Breast epithelium (tissue), 4 donors: Measurements from ENCODE around the gene ATAD1. TPM values are rescaled to one million over a fixed set of nuclear protein-coding genes. Genes with fewer than 3 reads are reported as not detected.
A peak's percentile ranks its signal among the peaks of the same experiment; 100 is the strongest.
"Not testable (repeated sequence)": the region's sequence is repeated elsewhere in the genome, so short reads cannot be mapped to it uniquely, and the experiment has no call there.

ENCODE experiments used
- DNase-seq, 2 donors: peaks; one replicate each; pipeline ENCODE4 v3.0.0-alpha.2; 2019; ENCODE audit warnings: low spot score in 2 of 2
- H3K27ac ChIP-seq, 2 donors: fragments of 200-600 bp; sonication (generic) in 1 of 2; one replicate each; pipeline ENCODE4 v1.5.1; 2016 to 2019; ENCODE audit warnings: mild to moderate bottlenecking in 1 of 2
- H3K27me3 ChIP-seq, 2 donors: fragments of 200-600 bp; sonication (generic) in 1 of 2; one replicate each; pipeline versions ENCODE4 v1.5.1 to v1.6.0; 2017 to 2019; ENCODE audit warnings: control low read depth in 1 of 2, mild to moderate bottlenecking in 1 of 2
- H3K36me3 ChIP-seq: fragments of 200-600 bp; one replicate; pipeline ENCODE4 v1.5.1; 2019
- H3K4me1 ChIP-seq, 2 donors: fragments of 200-600 bp; sonication (generic); one replicate each; pipeline ENCODE4 v1.5.1; 2016 to 2019; ENCODE audit warnings: control low read depth in 1 of 2
- H3K4me3 ChIP-seq, 3 donors: fragments of 200-600 bp; sonication (generic); 1 replicate in 2 of 3; 2 replicates in 1 of 3; pipeline ENCODE4 v1.5.1; 2016 to 2019; ENCODE audit warnings: mild to moderate bottlenecking in 3 of 3, moderate library complexity in 2 of 3
- H3K9me3 ChIP-seq, 2 donors: fragments of 200-600 bp; sonication (generic) in 1 of 2; one replicate each; pipeline ENCODE4 v1.5.1; 2016 to 2019; ENCODE audit warnings: control low read depth in 1 of 2
- POLR2A ChIP-seq: fragments of 450-650 bp; IDR thresholded peaks from one replicate; pipeline ENCODE4 v1.6.1; 2016; ENCODE audit warnings: antibody characterized with exemption, mild to moderate bottlenecking, moderate library complexity
- POLR2AphosphoS5 ChIP-seq, 3 donors: sonication (generic); formaldehyde crosslinking; IDR thresholded peaks; one replicate each; pipeline ENCODE4 v1.6.1; 2017; ENCODE audit warnings: antibody characterized with exemption in 3 of 3
- intact Hi-C: fragments of 100-400 bp; cut with DNase I; formaldehyde crosslinking; loops from one replicate; pipeline ENCODE4 v1.15.1; 2023; ENCODE audit warnings: low total_unique reads
- total RNA-seq, 3 donors: library from RNA; depleted of rRNA; stranded (reverse); fragments of >200 nt; gene quantifications; one replicate each; pipeline ENCODE4 v1.1.0, GENCODE V29; 2016
- TF ChIP-seq, protein P1 (sequence below), 3 donors: fragments of 450-650 bp; IDR thresholded peaks; one replicate each; pipeline ENCODE4 v1.5.1; 2016 to 2017; ENCODE audit warnings: antibody characterized with exemption in 3 of 3, mild to moderate bottlenecking in 3 of 3, moderate library complexity in 3 of 3

The ATAD1 gene
- total RNA-seq, 3 donors from 2014 or later, result 40.6 to 49.6 (median 41.0) TPM

DNA sequence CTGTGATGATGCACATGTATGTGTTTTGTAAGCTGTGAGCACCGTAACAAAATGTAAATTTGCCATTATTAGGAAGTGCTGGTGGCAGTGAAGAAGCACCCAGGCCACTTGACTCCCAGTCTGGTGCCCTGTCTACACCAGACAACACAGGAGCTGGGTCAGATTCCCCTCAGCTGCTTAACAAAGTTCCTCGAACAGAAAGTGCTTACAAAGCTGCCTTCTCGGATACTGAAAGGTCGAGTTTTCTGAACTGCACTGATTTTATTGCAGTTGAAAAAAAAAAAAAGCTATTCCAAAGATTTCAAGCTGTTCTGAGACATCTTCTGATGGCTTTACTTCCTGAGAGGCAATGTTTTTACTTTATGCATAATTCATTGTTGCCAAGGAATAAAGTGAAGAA is 71.1 kb downstream of the ATAD1 start:
- H3K4me3 ChIP-seq, result no peak overlapping the region
- H3K27ac ChIP-seq, result no peak overlapping the region
- H3K4me1 ChIP-seq, result no peaks in the 10 kb centered on the region
- DNase-seq, result no peak
- H3K36me3 ChIP-seq, result no peaks in the 10 kb centered on the region
- intact Hi-C loops, result no loop called here
- no peaks in the 10 kb centered on the region for H3K9me3 ChIP-seq
- TF ChIP-seq, protein P1, sequence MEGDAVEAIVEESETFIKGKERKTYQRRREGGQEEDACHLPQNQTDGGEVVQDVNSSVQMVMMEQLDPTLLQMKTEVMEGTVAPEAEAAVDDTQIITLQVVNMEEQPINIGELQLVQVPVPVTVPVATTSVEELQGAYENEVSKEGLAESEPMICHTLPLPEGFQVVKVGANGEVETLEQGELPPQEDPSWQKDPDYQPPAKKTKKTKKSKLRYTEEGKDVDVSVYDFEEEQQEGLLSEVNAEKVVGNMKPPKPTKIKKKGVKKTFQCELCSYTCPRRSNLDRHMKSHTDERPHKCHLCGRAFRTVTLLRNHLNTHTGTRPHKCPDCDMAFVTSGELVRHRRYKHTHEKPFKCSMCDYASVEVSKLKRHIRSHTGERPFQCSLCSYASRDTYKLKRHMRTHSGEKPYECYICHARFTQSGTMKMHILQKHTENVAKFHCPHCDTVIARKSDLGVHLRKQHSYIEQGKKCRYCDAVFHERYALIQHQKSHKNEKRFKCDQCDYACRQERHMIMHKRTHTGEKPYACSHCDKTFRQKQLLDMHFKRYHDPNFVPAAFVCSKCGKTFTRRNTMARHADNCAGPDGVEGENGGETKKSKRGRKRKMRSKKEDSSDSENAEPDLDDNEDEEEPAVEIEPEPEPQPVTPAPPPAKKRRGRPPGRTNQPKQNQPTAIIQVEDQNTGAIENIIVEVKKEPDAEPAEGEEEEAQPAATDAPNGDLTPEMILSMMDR (IDR thresholded peaks at IDR 0.05), result no peak
- TF ChIP-seq POLR2AphosphoS5 (IDR thresholded peaks at IDR 0.05), result no peak
- TF ChIP-seq POLR2A, result no peak
- no peaks in the 10 kb centered on the region for H3K27me3 ChIP-seq

DNA sequence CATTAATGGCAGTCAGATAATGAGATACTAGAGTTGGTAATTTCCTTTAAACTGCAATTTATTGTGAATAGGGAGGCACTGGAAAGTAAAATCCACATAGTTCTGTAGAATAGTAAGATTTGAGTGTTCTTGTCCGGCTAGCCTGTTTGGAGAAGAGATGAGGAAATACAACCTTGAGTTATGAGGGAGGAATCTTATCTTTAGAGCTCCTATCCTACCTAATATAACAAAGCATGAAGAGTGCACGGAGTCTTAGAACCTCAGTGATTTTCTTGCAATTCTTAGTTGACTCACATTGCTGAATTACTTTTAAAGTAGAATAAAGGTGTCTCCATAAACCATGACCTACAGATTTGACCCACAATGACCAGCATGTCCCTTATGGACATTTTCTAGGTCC is 73.4 kb downstream of the ATAD1 start:
- Histone ChIP-seq H3K27me3 (no peaks in the 10 kb centered on the region), H3K36me3 (no peaks in the 10 kb centered on the region), H3K4me3 (no peak overlapping the region), H3K27ac (no peak overlapping the region), H3K9me3 (no peaks in the 10 kb centered on the region), H3K4me1 (no peaks in the 10 kb centered on the region)
- intact Hi-C loops, result no loop called here
- no peak for TF ChIP-seq POLR2AphosphoS5 (IDR thresholded peaks at IDR 0.05)
- TF ChIP-seq POLR2A, result no peak
- TF ChIP-seq, protein P1 (IDR thresholded peaks at IDR 0.05), result no peak
- DNase-seq, result no peak

DNA sequence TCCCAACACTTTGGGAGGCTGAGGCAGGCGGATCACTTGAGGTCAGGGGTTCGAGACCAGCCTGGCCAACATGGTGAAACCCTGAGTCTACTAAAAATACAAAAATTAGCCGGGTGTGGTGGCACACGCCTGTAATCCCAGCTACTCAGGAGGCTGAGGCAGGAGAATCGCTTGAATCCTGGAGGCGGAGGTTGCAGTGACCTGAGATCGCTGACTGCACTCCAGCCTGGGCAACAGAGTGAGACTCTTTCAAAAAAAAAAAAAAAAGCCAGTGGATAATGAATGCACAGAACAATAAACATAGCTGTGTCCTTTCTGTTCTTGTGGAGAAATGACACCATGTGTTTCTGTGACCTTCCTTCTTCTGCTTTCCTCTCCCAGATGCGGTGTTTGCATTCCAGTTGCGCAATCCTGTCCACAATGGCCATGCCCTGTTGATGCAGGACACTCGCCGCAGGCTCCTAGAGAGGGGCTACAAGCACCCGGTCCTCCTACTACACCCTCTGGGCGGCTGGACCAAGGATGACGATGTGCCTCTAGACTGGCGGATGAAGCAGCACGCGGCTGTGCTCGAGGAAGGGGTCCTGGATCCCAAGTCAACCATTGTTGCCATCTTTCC is 74.9 kb downstream of the ATAD1 start:
- H3K4me3 ChIP-seq, H3K36me3 ChIP-seq, H3K9me3 ChIP-seq, DNase-seq, intact Hi-C loops, H3K4me1 ChIP-seq, H3K27ac ChIP-seq, H3K27me3 ChIP-seq: not testable (repeated sequence)

DNA sequence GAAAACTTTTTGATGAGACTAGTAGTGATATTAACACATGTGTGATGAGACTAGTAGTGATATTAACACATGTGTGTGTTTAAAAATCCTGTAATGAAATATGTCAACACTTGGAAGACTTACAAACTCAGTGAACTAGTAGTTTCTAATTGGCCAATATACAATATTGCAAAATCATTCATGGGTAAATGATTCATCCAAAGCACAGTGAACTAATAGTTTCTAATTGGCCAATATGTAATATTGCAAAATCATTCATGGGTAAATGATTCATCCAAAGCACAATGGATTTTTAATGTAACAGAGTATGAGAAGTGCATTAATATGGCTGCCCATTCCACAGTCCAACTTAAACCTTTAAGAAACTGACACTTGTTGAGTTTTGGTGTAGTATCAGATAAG is 77.8 kb downstream of the ATAD1 start:
- H3K27ac ChIP-seq, result peak overlapping the region in 1 of 2 donors; percentile 14

DNA sequence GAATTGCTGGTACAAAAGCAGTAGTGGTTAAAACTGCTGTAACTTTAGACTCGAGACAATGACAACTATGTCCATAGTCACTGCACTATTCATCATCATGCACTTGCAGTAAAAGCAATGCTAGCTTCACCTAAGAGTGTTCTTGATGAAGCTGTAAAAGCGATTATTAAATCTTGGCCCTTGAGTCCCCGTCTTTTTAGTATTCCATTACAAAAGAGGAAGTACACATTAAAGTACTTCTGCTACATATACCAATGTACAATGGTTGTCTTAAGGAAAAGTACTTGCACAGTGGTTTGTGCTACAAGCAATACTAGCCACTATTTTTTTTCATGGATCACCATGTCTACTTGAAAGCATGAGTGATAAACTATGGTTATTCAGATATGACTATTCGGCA is 78.3 kb downstream of the ATAD1 start:
- Histone ChIP-seq H3K36me3 (no peaks in the 10 kb centered on the region), H3K27ac (no peak overlapping the region), H3K4me1 (no peaks in the 10 kb centered on the region), H3K9me3 (no peaks in the 10 kb centered on the region), H3K4me3 (no peak overlapping the region), H3K27me3 (no peaks in the 10 kb centered on the region)
- TF ChIP-seq POLR2A (no peak), POLR2AphosphoS5 (IDR thresholded peaks at IDR 0.05) (no peak)
- TF ChIP-seq, protein P1 (IDR thresholded peaks at IDR 0.05), result no peak
- DNase-seq, result no peak
- intact Hi-C loops, result no loop called here

More for the DNA sequence above, 77.8 kb downstream of the ATAD1 start:
- TF ChIP-seq POLR2AphosphoS5 (IDR thresholded peaks at IDR 0.05), result no peak
- TF ChIP-seq, protein P1 (IDR thresholded peaks at IDR 0.05), result no peak
- no peak for TF ChIP-seq POLR2A
- intact Hi-C loops, result no loop called here
- Histone ChIP-seq H3K36me3 (no peaks in the 10 kb centered on the region), H3K27me3 (no peaks in the 10 kb centered on the region), H3K4me1 (no peaks in the 10 kb centered on the region), H3K9me3 (no peaks in the 10 kb centered on the region), H3K4me3 (no peak overlapping the region)
- no peak for DNase-seq

DNA sequence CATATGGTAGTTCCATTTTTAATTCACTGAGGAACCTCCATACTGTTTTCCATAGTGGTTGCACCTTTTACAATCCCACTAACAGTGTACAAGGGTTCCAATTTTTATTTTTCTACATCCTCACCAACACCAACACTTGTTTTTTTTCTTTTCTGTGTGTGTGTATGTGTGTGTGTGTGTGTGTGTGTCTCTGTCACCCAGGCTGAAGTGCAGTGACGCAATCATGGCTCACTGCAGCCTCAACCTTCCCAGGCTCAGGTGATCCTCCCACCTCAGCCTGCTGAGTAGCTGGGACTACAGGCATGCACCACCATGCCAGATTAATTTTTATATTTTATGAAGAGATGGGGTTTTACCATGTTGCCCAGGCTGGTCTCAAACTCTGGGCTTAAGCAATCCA is 79.8 kb downstream of the ATAD1 start:
- not testable (repeated sequence) for H3K4me1 ChIP-seq, H3K4me3 ChIP-seq

More for the DNA sequence above, 79.8 kb downstream of the ATAD1 start:
- H3K9me3 ChIP-seq, H3K36me3 ChIP-seq, intact Hi-C loops, DNase-seq, H3K27me3 ChIP-seq, H3K27ac ChIP-seq: not testable (repeated sequence)
